GM12878 (cell line): Measurements from ENCODE around the gene SEC31B. TPM values are rescaled to one million over a fixed set of nuclear protein-coding genes. Genes with fewer than 3 reads are reported as not detected.

Experiments
- ATAC-seq: fragments of 200-7000 bp; cut with Tn5 transposase; 3 replicates; pipeline ENCODE4 v1.9.1; 2020; ENCODE audit warnings: mild to moderate bottlenecking, moderate library complexity
- BruUV-seq: library from RNA; stranded (reverse); fragments of 400-500 nt; replicated peaks from 2 replicates; lab custom pipeline; 2021; lab: Mats Ljungman, UMichigan
- CTCF ChIA-PET: fragments of 300-600 bp; sonication (Branson Sonifier 250); formaldehyde crosslinking; extraction: SDS; loops from one replicate; lab custom pipeline; 2021; ENCODE audit warnings: inconsistent platforms; lab: Yijun Ruan, JAX
- POLR2A ChIA-PET: fragments of 350-600 bp; formaldehyde crosslinking; extraction: SDS; loops from one replicate; lab custom pipeline; 2021; ENCODE audit warnings: inconsistent platforms; lab: Charles Lee
- RAD21 ChIA-PET: fragments of 300-600 bp; sonication (Branson Sonifier 250); formaldehyde crosslinking; loops from one replicate; lab custom pipeline; 2023; ENCODE audit warnings: antibody characterized with exemption; ENCODE audit not compliant: unreplicated experiment; lab: Charles Lee
- SMC1A ChIA-PET: fragments of 300-600 bp; sonication (Branson Sonifier 250); formaldehyde crosslinking; loops from one replicate; lab custom pipeline; 2023; ENCODE audit not compliant: unreplicated experiment, uncharacterized antibody; lab: Charles Lee
- DNase-seq: peaks from one replicate; pipeline ENCODE4 v3.0.0-alpha.2; 2011; ENCODE audit warnings: low read depth, low spot score
- FAIRE-seq: peaks from 3 replicates; lab custom pipeline; 2011; peaks lifted over from hg19 to GRCh38; lab: Jason Lieb, UNC
- H2AFZ ChIP-seq: 2 replicates; pipeline ENCODE4 v1.6.0; 2011; ENCODE audit warnings: low read depth, low read length, control low read depth; ENCODE audit not compliant: control insufficient read depth
- H3K27ac ChIP-seq: 2 replicates; pipeline ENCODE4 v1.5.1; 2011; ENCODE audit warnings: control low read depth; ENCODE audit not compliant: control insufficient read depth, insufficient read depth
- H3K27me3 ChIP-seq, 2 experiments: replicated peaks in 1 of 2; 2 replicates each; pipeline versions ENCODE4 v1.6.0 to v1.6.1; 2011; ENCODE audit warnings: low read length in 1 of 2; ENCODE audit not compliant: control insufficient read depth in 2 of 2, insufficient read depth in 2 of 2
- H3K36me3 ChIP-seq, 2 experiments: 2 replicates each; pipeline ENCODE4 v1.5.1; 2011; ENCODE audit warnings: low read length in 1 of 2; ENCODE audit not compliant: control insufficient read depth in 2 of 2, insufficient read depth in 2 of 2
- H3K4me1 ChIP-seq: 2 replicates; pipeline ENCODE4 v1.6.1; 2011; ENCODE audit warnings: mild to moderate bottlenecking, low read length, moderate library complexity, mixed read lengths; ENCODE audit not compliant: control insufficient read depth, insufficient read depth
- H3K4me2 ChIP-seq: 2 replicates; pipeline ENCODE4 v1.6.0; 2011; ENCODE audit warnings: control low read depth; ENCODE audit not compliant: control insufficient read depth, insufficient read depth
- H3K4me3 ChIP-seq: fragments of 200-600 bp; sonication (generic); 2 replicates; pipeline ENCODE4 v1.5.1; 2016
- H3K79me2 ChIP-seq: 2 replicates; pipeline ENCODE4 v1.6.0; 2011; ENCODE audit warnings: low read length; ENCODE audit not compliant: control insufficient read depth, insufficient read depth
- H3K9ac ChIP-seq: 2 replicates; pipeline ENCODE4 v1.8.0; 2011; ENCODE audit warnings: low read length, control low read depth, mixed read lengths; ENCODE audit not compliant: control insufficient read depth, insufficient read depth
- H3K9me3 ChIP-seq: replicated peaks from 3 replicates; pipeline ENCODE4 v1.5.1; 2011; ENCODE audit warnings: mild to moderate bottlenecking, low read length; ENCODE audit not compliant: control insufficient read depth, insufficient read depth
- H4K20me1 ChIP-seq: 2 replicates; pipeline ENCODE4 v1.6.0; 2011; ENCODE audit not compliant: control insufficient read depth, insufficient read depth
- BHLHE40 ChIP-seq, 2 experiments: fragments of 450-650 bp in 1 of 2; IDR thresholded peaks; 2 replicates each; pipeline ENCODE4 v1.6.1; 2011 to 2017; ENCODE audit warnings: low read depth in 2 of 2, borderline replicate concordance in 1 of 2, improper control_type of control experiment in 1 of 2, low read length in 1 of 2, mild to moderate bottlenecking in 1 of 2
- CHD2 ChIP-seq: IDR thresholded peaks from 2 replicates; pipeline ENCODE4 v1.6.1; 2011; ENCODE audit warnings: low read depth, low read length, improper control_type of control experiment, borderline replicate concordance
- POU2F2 ChIP-seq: IDR thresholded peaks from 3 replicates; pipeline ENCODE4 v1.6.1; 2011; ENCODE audit warnings: low read depth, mild to moderate bottlenecking, low read length, borderline replicate concordance
- RUNX3 ChIP-seq: IDR thresholded peaks from 2 replicates; pipeline ENCODE4 v1.6.1; 2012; ENCODE audit warnings: low read length, inconsistent platforms
- ZBTB33 ChIP-seq: fragments of 450-650 bp; IDR thresholded peaks from 2 replicates; pipeline ENCODE4 v1.6.1; 2017; ENCODE audit warnings: mild to moderate bottlenecking
- WGBS: methylation state at CpG from one replicate; pipeline ENCODE4 v1.1.6; 2016; ENCODE audit warnings: low lambda C conversion rate; ENCODE audit not compliant: insufficient replicate concordance, insufficient coverage; ENCODE audit errors: missing lambda C conversion rate; 5-methylcytosine and 5-hydroxymethylcytosine counted together
- in situ Hi-C: fragments of 300-500 bp; cut with MboI; formaldehyde crosslinking; loops from 9 replicates; pipeline ENCODE4 v1.14.3; 2018; ENCODE audit warnings: mixed read lengths
- intact Hi-C: fragments of 100-400 bp; cut with micrococcal nuclease; formaldehyde crosslinking; loops from one replicate; pipeline ENCODE4 v1.14.2; 2022; ENCODE audit not compliant: unreplicated experiment
- polyA plus RNA-seq, 11 experiments: library from polyadenylated mRNA; depleted of rRNA in 4 of 11; unstranded in 6 of 11; stranded (reverse) in 5 of 11; fragments of >200 nt; fragmentation: Nextera tagmentation in 4 of 11; fragmentation: Illumina TruSeq in 1 of 11; extraction: Ambion mirVana in 4 of 11; extraction: Trizol in 1 of 11; gene quantifications; 1 replicate in 1 of 11; 2 replicates in 10 of 11; pipeline versions ENCODE4 v1.2.1 to v1.2.3, GENCODE V29; 2011 to 2016; ENCODE audit warnings: inconsistent platforms in 2 of 11, missing spikeins in 2 of 11, low read depth in 1 of 11
- total RNA-seq, 4 experiments: library from RNA; depleted of rRNA in 3 of 4; stranded (reverse); fragments of >200 nt in 3 of 4; fragmentation: Illumina TruSeq in 1 of 4; extraction: Trizol in 1 of 4; gene quantifications; 2 replicates each; pipeline versions ENCODE4 v1.2.1 to v1.2.3, GENCODE V29; 2013 to 2021

Gene SEC31B
- total and polyA plus RNA-seq, 10 of the 15 experiments (the other 5 are each of a cell fraction or from before 2014, with no cell fraction given), result 3.4 to 24.3 (median 9.9) TPM

- TF ChIP-seq ZBTB33 (no peak), CHD2 (no peak)
These were observed 4.0 kb downstream of the SEC31B start (continued) for GRCh38 chr10:100515612-100516011.

- no TSS peak for BruUV-seq
- Histone ChIP-seq H4K20me1 (0 out of 2 replicates have a peak, but pooled peaks cover 3% of the 10 kb centered on the region), H3K4me3 (no peak overlapping the region), H3K9ac (no peak overlapping the region), H3K36me3 (peaks cover 0 to 5% of the 10 kb centered on the region in 2 experiments), H3K9me3 (no peaks in the 10 kb centered on the region), H3K4me2 (0 out of 2 replicates have a peak overlapping the region, but pooled peaks have one; percentile 0), H3K4me1 (peaks cover 8% of the 10 kb centered on the region; the same call in 1 of the 2 replicates), H2AFZ (no peak overlapping the region), H3K79me2 (no peaks in the 10 kb centered on the region), H3K27me3 (no peaks in the 10 kb centered on the region), H3K27ac (no peak overlapping the region)
- in situ Hi-C loops (no loop called here), intact Hi-C loops (loop anchor here (5.0 kb wide), 1 partner anchor 663 kb away; no protein-coding TSS in a partner anchor)
- POLR2A ChIA-PET, result no interaction called here
- RAD21 ChIA-PET, result no interaction called here
- 72% methylated on average over 7 of the region's 7 CpGs for WGBS
- CTCF ChIA-PET, result interaction anchor here (0.8 to 4.6 kb wide), 12 partner anchors 7 to 378 kb away, joined by 3 to 40 read pairs (median 4); partner anchors contain the start of gene HIF1AN
- no peak for DNase-seq
- 0 out of 4 replicates have a peak, but pooled peaks of 1 of the 2 experiments have one; percentile 13 for TF ChIP-seq BHLHE40 (IDR thresholded peaks at IDR 0.05; ENCODE audit: borderline replicate concordance in 1 of 2, low read depth in 2 of 2, low read length in 1 of 2)
- no peak for TF ChIP-seq POU2F2
- TF ChIP-seq RUNX3, result peak; percentile 70
- no peak for FAIRE-seq
- ATAC-seq, result peak; percentile 89
- SMC1A ChIA-PET, result interaction anchor here (0.8 to 2.6 kb wide), 5 partner anchors 8 to 167 kb away, joined by 3 to 10 read pairs (median 3); no protein-coding TSS in a partner anchor
These were observed 8.9 kb downstream of the SEC31B start for GRCh38 chr10:100510533-100511308.
